ENCODE measurements around the gene DIP2B.

DNA sequence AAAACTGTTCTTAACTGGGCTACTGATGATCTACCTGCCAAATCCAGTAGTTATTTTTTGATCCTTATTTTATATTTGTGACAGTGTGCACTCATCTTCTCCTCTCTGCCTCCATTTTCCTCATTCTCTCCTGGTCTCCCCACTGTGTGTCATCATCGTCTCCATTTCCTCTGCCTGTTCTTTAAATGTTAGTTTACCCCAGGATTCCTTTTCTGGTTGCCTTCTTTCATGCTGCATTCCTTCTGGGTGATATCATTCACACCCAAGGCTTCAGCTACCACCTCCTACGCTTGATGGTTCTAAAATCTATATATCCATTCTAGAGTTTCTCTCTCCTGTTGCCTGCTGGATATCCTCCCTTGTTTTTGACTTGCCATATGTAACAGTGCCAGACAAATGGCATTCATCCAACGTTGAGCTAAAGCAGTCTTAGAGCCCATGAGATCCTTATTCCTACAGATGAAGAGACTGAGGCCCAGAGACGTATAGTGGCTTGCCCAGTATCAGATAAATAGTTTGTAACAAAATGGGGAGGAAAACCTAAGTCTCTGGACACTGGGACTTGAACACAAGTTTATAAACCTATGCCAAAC lies 109.5 kb downstream of the DIP2B start:
- TF ChIP-seq, protein P1, sequence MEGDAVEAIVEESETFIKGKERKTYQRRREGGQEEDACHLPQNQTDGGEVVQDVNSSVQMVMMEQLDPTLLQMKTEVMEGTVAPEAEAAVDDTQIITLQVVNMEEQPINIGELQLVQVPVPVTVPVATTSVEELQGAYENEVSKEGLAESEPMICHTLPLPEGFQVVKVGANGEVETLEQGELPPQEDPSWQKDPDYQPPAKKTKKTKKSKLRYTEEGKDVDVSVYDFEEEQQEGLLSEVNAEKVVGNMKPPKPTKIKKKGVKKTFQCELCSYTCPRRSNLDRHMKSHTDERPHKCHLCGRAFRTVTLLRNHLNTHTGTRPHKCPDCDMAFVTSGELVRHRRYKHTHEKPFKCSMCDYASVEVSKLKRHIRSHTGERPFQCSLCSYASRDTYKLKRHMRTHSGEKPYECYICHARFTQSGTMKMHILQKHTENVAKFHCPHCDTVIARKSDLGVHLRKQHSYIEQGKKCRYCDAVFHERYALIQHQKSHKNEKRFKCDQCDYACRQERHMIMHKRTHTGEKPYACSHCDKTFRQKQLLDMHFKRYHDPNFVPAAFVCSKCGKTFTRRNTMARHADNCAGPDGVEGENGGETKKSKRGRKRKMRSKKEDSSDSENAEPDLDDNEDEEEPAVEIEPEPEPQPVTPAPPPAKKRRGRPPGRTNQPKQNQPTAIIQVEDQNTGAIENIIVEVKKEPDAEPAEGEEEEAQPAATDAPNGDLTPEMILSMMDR (IDR thresholded peaks at IDR 0.05; ENCODE audit: low read depth, low read length), result no peak
- no peak for TF ChIP-seq EZH2phosphoT487 (IDR thresholded peaks at IDR 0.05; ENCODE audit: low read depth)

Measured in OCI-LY3 (cell line).